GM12878 (cell line): ENCODE results near the gene CNNM3. TPM values are rescaled to one million over a fixed set of nuclear protein-coding genes. Genes with fewer than 3 reads are reported as not detected.

Source experiments
- ATAC-seq: fragments of 200-7000 bp; cut with Tn5 transposase; 3 replicates; pipeline ENCODE4 v1.9.1; 2020; ENCODE audit warnings: mild to moderate bottlenecking, moderate library complexity
- BruUV-seq: library from RNA; stranded (reverse); fragments of 400-500 nt; replicated peaks from 2 replicates; lab custom pipeline; 2021; lab: Mats Ljungman, UMichigan
- CTCF ChIA-PET: fragments of 300-600 bp; sonication (Branson Sonifier 250); formaldehyde crosslinking; extraction: SDS; loops from one replicate; lab custom pipeline; 2021; ENCODE audit warnings: inconsistent platforms; lab: Yijun Ruan, JAX
- POLR2A ChIA-PET: fragments of 350-600 bp; formaldehyde crosslinking; extraction: SDS; loops from one replicate; lab custom pipeline; 2021; ENCODE audit warnings: inconsistent platforms; lab: Charles Lee
- RAD21 ChIA-PET: fragments of 300-600 bp; sonication (Branson Sonifier 250); formaldehyde crosslinking; loops from one replicate; lab custom pipeline; 2023; ENCODE audit warnings: antibody characterized with exemption; ENCODE audit not compliant: unreplicated experiment; lab: Charles Lee
- SMC1A ChIA-PET: fragments of 300-600 bp; sonication (Branson Sonifier 250); formaldehyde crosslinking; loops from one replicate; lab custom pipeline; 2023; ENCODE audit not compliant: unreplicated experiment, uncharacterized antibody; lab: Charles Lee
- DNase-seq: peaks from one replicate; pipeline ENCODE4 v3.0.0-alpha.2; 2011; ENCODE audit warnings: low read depth, low spot score
- FAIRE-seq: peaks from 3 replicates; lab custom pipeline; 2011; peaks lifted over from hg19 to GRCh38; lab: Jason Lieb, UNC
- H2AFZ ChIP-seq: 2 replicates; pipeline ENCODE4 v1.6.0; 2011; ENCODE audit warnings: low read depth, low read length, control low read depth; ENCODE audit not compliant: control insufficient read depth
- H3K27ac ChIP-seq: 2 replicates; pipeline ENCODE4 v1.5.1; 2011; ENCODE audit warnings: control low read depth; ENCODE audit not compliant: control insufficient read depth, insufficient read depth
- H3K27me3 ChIP-seq, 2 experiments: replicated peaks in 1 of 2; 2 replicates each; pipeline versions ENCODE4 v1.6.0 to v1.6.1; 2011; ENCODE audit warnings: low read length in 1 of 2; ENCODE audit not compliant: control insufficient read depth in 2 of 2, insufficient read depth in 2 of 2
- H3K36me3 ChIP-seq, 2 experiments: 2 replicates each; pipeline ENCODE4 v1.5.1; 2011; ENCODE audit warnings: low read length in 1 of 2; ENCODE audit not compliant: control insufficient read depth in 2 of 2, insufficient read depth in 2 of 2
- H3K4me1 ChIP-seq: 2 replicates; pipeline ENCODE4 v1.6.1; 2011; ENCODE audit warnings: mild to moderate bottlenecking, low read length, moderate library complexity, mixed read lengths; ENCODE audit not compliant: control insufficient read depth, insufficient read depth
- H3K4me2 ChIP-seq: 2 replicates; pipeline ENCODE4 v1.6.0; 2011; ENCODE audit warnings: control low read depth; ENCODE audit not compliant: control insufficient read depth, insufficient read depth
- H3K4me3 ChIP-seq: fragments of 200-600 bp; sonication (generic); 2 replicates; pipeline ENCODE4 v1.5.1; 2016
- H3K79me2 ChIP-seq: 2 replicates; pipeline ENCODE4 v1.6.0; 2011; ENCODE audit warnings: low read length; ENCODE audit not compliant: control insufficient read depth, insufficient read depth
- H3K9ac ChIP-seq: 2 replicates; pipeline ENCODE4 v1.8.0; 2011; ENCODE audit warnings: low read length, control low read depth, mixed read lengths; ENCODE audit not compliant: control insufficient read depth, insufficient read depth
- H3K9me3 ChIP-seq: replicated peaks from 3 replicates; pipeline ENCODE4 v1.5.1; 2011; ENCODE audit warnings: mild to moderate bottlenecking, low read length; ENCODE audit not compliant: control insufficient read depth, insufficient read depth
- H4K20me1 ChIP-seq: 2 replicates; pipeline ENCODE4 v1.6.0; 2011; ENCODE audit not compliant: control insufficient read depth, insufficient read depth
- CBX5 ChIP-seq: sonication (generic); IDR thresholded peaks from 2 replicates; pipeline ENCODE4 v1.6.1; 2016; ENCODE audit warnings: low read depth, moderate library complexity, mild to moderate bottlenecking, inconsistent platforms
- E4F1 ChIP-seq: fragments of 450-650 bp; IDR thresholded peaks from 2 replicates; pipeline ENCODE4 v1.6.1; 2018; ENCODE audit warnings: borderline replicate concordance, mild to moderate bottlenecking; ENCODE audit not compliant: partially characterized antibody
- FOXM1 ChIP-seq: IDR thresholded peaks from 2 replicates; pipeline ENCODE4 v1.6.1; 2012; ENCODE audit warnings: low read depth, mild to moderate bottlenecking, inconsistent platforms, low read length, moderate library complexity
- IKZF2 ChIP-seq, 2 experiments: fragments of 450-650 bp; IDR thresholded peaks; 2 replicates each; pipeline ENCODE4 v1.6.1; 2017; ENCODE audit warnings: mild to moderate bottlenecking in 2 of 2, moderate library complexity in 2 of 2
- MTA3 ChIP-seq: IDR thresholded peaks from 2 replicates; pipeline ENCODE4 v1.6.1; 2012; ENCODE audit warnings: low read length, inconsistent platforms, borderline replicate concordance
- RCOR1 ChIP-seq: conservative IDR thresholded peaks from 2 replicates; pipeline ENCODE4 v1.6.1; 2012; ENCODE audit warnings: low read depth, low read length, improper control_type of control experiment
- SP1 ChIP-seq: IDR thresholded peaks from one replicate; pipeline ENCODE4 v1.6.1; 2011; ENCODE audit warnings: low read depth, low read length
- SREBF1 ChIP-seq: IDR thresholded peaks from 2 replicates; pipeline ENCODE4 v1.6.1; 2012; ENCODE audit warnings: mild to moderate bottlenecking, low read length
- ZNF384 ChIP-seq: IDR thresholded peaks from 2 replicates; pipeline ENCODE4 v1.6.1; 2012; ENCODE audit warnings: low read depth, mild to moderate bottlenecking, low read length, improper control_type of control experiment, borderline replicate concordance
- WGBS: methylation state at CpG from one replicate; pipeline ENCODE4 v1.1.6; 2016; ENCODE audit warnings: low lambda C conversion rate; ENCODE audit not compliant: insufficient replicate concordance, insufficient coverage; ENCODE audit errors: missing lambda C conversion rate; 5-methylcytosine and 5-hydroxymethylcytosine counted together
- in situ Hi-C: fragments of 300-500 bp; cut with MboI; formaldehyde crosslinking; loops from 9 replicates; pipeline ENCODE4 v1.14.3; 2018; ENCODE audit warnings: mixed read lengths
- intact Hi-C: fragments of 100-400 bp; cut with micrococcal nuclease; formaldehyde crosslinking; loops from one replicate; pipeline ENCODE4 v1.14.2; 2022; ENCODE audit not compliant: unreplicated experiment
- polyA plus RNA-seq, 11 experiments: library from polyadenylated mRNA; depleted of rRNA in 4 of 11; unstranded in 6 of 11; stranded (reverse) in 5 of 11; fragments of >200 nt; fragmentation: Nextera tagmentation in 4 of 11; fragmentation: Illumina TruSeq in 1 of 11; extraction: Ambion mirVana in 4 of 11; extraction: Trizol in 1 of 11; gene quantifications; 1 replicate in 1 of 11; 2 replicates in 10 of 11; pipeline versions ENCODE4 v1.2.1 to v1.2.3, GENCODE V29; 2011 to 2016; ENCODE audit warnings: inconsistent platforms in 2 of 11, missing spikeins in 2 of 11, low read depth in 1 of 11
- total RNA-seq, 4 experiments: library from RNA; depleted of rRNA in 3 of 4; stranded (reverse); fragments of >200 nt in 3 of 4; fragmentation: Illumina TruSeq in 1 of 4; extraction: Trizol in 1 of 4; gene quantifications; 2 replicates each; pipeline versions ENCODE4 v1.2.1 to v1.2.3, GENCODE V29; 2013 to 2021

CNNM3 gene
- total and polyA plus RNA-seq, 10 of the 15 experiments (the other 5 are each of a cell fraction or from before 2014, with no cell fraction given): 0.72 to 14.3 (median 4.0) TPM

- CTCF ChIA-PET: interaction anchor here (1.0 kb wide), 1 partner anchor 10 kb away, joined by 4 read pairs; the partner anchor contains the start of gene ANKRD39
- Histone ChIP-seq H2AFZ (no peak overlapping the region), H3K9ac (no peak overlapping the region), H3K4me1 (no peaks in the 10 kb centered on the region), H3K9me3 (no peaks in the 10 kb centered on the region), H4K20me1 (no peaks in the 10 kb centered on the region), H3K27ac (no peak overlapping the region), H3K27me3 (no peaks in the 10 kb centered on the region), H3K4me3 (no peak overlapping the region), H3K36me3 (peaks cover 3 to 7% of the 10 kb centered on the region in 2 experiments; a peak in 3 of 4 replicates), H3K4me2 (no peak overlapping the region), H3K79me2 (no peaks in the 10 kb centered on the region)
- in situ Hi-C loops (no loop called here), intact Hi-C loops (no loop called here)
- FAIRE-seq (no peak), DNase-seq (no peak), ATAC-seq (no peak)
- BruUV-seq: no TSS peak
- WGBS: 85% methylated on average over 10 of the region's 10 CpGs
- no peak for TF ChIP-seq CBX5
- TF ChIP-seq E4F1: no peak
- no peak for TF ChIP-seq ZNF384
- TF ChIP-seq SP1: no peak
- no peak for TF ChIP-seq MTA3
- TF ChIP-seq SREBF1: no peak
- TF ChIP-seq RCOR1: no peak
- TF ChIP-seq FOXM1: no peak
- no peak for TF ChIP-seq IKZF2 (IDR thresholded peaks at IDR 0.05)
- SMC1A ChIA-PET: no interaction called here
- RAD21 ChIA-PET: interaction anchor here (1.1 kb wide), 1 partner anchor 116 kb away, joined by 3 read pairs; no protein-coding TSS in a partner anchor
- POLR2A ChIA-PET: interaction anchor here (1.6 kb wide), 1 partner anchor 10 kb away, joined by 4 read pairs; the partner anchor contains the start of gene ANKRD39
Observed at GRCh38 chr2:96847586-96847985, 31.5 kb downstream of the CNNM3 start.
